ENCODE measurements around the gene PICK1. TPM values are rescaled to one million over a fixed set of nuclear protein-coding genes. Genes with fewer than 3 reads are reported as not detected.

The PICK1 gene
- total RNA-seq, 4 donors from 2014 or later: 52.2 to 81.4 (median 57.5) TPM

DNA sequence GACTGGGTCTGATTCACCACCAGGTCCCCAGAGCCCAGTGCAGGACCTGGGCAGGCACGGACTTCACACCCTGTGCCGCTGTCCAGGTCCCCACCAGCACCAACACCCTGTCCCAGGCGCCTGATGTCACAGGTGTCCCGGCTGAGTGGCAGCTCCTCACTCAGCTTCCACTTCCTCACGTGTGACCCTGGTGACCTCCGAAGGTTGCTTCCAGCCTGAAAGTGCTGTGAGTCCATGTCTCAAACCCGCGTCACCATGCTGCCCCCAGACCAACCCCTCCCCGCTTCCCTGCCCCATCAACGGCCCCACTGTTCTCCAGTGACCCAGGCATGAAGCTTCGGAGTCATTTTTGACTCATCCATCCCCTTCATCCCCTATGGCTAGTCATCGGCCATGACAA lies 25.7 kb upstream of the PICK1 start:
- no peak overlapping the region for H3K4me3 ChIP-seq (replicated peaks in 1 of 3)
- 85 to 94% methylated on average over 10 to 12 of the region's 12 CpGs for WGBS, 2 donors
- H3K4me1 ChIP-seq: peaks cover 50 to 65% of the 10 kb centered on the region in 2 donors
- peak in 1 of 2 donors; percentile 20 for DNase-seq
- intact Hi-C loops (cut with DNase I): no loop called here
- no peak for TF ChIP-seq POLR2A (IDR thresholded peaks at IDR 0.05)
- TF ChIP-seq, protein P1, sequence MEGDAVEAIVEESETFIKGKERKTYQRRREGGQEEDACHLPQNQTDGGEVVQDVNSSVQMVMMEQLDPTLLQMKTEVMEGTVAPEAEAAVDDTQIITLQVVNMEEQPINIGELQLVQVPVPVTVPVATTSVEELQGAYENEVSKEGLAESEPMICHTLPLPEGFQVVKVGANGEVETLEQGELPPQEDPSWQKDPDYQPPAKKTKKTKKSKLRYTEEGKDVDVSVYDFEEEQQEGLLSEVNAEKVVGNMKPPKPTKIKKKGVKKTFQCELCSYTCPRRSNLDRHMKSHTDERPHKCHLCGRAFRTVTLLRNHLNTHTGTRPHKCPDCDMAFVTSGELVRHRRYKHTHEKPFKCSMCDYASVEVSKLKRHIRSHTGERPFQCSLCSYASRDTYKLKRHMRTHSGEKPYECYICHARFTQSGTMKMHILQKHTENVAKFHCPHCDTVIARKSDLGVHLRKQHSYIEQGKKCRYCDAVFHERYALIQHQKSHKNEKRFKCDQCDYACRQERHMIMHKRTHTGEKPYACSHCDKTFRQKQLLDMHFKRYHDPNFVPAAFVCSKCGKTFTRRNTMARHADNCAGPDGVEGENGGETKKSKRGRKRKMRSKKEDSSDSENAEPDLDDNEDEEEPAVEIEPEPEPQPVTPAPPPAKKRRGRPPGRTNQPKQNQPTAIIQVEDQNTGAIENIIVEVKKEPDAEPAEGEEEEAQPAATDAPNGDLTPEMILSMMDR (IDR thresholded peaks at IDR 0.05): no peak
- H3K27ac ChIP-seq: no peak overlapping the region
- H3K36me3 ChIP-seq: no peaks in the 10 kb centered on the region
- no peaks in the 10 kb centered on the region for H3K9me3 ChIP-seq
- H3K27me3 ChIP-seq: no peaks in the 10 kb centered on the region

DNA sequence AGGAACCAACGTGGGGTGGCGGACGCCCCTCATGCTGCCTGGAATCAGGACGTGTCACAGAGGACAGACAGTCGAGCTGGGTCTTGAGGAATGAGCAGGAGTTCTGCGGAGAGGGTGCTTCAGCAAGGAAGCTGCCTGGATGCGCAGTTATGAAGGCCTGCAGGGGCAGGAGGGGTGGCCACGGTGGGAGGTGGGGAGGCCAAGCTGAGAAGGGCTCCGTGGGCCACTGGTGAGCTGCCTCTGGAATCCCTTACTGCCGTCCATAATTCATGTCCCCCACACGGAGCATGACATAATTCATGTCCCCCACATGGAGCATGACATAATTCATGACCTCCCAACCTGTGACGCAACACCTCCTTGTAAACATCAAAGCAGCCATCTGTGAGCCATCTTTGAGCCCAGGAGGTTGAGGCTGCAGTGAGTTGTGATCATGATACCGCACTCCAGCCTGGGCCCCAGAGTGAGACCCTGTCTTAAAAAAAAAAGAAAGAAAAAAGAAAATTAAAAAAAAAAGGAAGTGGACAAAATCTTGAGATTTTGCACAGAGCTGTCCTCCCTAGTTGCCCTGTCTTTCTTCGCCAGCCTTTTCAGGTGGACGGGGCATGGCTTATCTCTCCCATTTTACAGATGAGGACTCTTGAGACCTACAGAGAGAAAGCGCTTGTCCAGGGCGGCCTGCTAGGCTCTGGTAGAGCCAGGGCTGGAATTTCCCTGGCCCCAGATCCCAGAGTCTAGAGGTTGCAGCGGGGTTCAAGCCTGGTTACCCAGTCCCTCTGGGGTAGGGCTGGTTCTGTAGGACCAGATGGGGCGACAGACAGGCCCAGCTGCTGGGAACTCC lies 24.3 kb upstream of the PICK1 start:
- Histone ChIP-seq H3K4me3 (replicated peaks in 1 of 3) (no peak overlapping the region), H3K27ac (peak overlapping the region; percentile 85 to 95 (median 92)), H3K36me3 (no peaks in the 10 kb centered on the region), H3K9me3 (no peaks in the 10 kb centered on the region), H3K4me1 (peaks cover 50 to 65% of the 10 kb centered on the region in 2 donors), H3K27me3 (no peaks in the 10 kb centered on the region)
- WGBS, 2 donors: 86 to 90% methylated on average over 18 to 19 of the region's 19 CpGs
- no peak for TF ChIP-seq POLR2A (IDR thresholded peaks at IDR 0.05)
- TF ChIP-seq, protein P1 (IDR thresholded peaks at IDR 0.05): no peak
- no peak for DNase-seq
- intact Hi-C loops (cut with DNase I): no loop called here

DNA sequence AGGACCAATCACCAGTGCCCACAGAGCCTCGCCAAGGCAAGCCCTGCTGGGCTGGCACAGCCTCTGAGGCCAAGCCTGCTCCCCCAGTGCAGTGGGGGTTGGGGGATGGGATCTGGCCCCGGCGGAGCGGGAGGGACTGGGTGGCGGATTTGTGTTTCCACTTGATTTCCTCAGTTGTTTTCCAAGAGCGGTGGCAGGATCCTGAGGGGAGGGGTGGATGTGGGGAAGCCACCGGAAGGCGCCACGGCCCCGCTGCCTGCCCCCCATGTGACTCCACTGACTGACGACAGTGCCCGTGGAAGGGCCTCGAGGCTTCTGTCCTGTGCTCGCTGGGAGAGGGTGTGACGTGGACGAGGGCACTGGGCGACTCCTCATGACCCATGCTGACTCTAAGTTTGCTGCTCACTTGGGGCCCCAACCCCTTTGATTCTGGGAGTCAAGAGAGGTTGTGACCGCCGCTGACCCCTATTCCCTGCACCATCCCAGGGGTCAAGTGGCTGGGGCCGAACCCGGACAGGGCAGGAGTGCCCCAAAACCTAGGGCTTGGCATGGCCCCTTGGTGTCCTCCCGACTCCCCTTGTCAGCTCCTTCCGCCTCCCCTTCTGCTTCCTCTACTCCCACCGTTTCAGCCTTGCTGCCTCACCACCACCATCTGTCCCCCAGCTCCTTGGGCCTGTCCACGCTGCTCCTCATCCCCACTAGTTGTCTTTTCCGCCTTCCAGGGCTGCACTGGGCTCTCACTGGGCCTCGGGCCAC lies 23.5 kb upstream of the PICK1 start:
- WGBS, 2 donors: 35 to 45% methylated on average over 20 to 23 of the region's 27 CpGs
- H3K27ac ChIP-seq: peak overlapping the region; percentile 85 to 95 (median 92)
- intact Hi-C loops (cut with DNase I): no loop called here

DNA sequence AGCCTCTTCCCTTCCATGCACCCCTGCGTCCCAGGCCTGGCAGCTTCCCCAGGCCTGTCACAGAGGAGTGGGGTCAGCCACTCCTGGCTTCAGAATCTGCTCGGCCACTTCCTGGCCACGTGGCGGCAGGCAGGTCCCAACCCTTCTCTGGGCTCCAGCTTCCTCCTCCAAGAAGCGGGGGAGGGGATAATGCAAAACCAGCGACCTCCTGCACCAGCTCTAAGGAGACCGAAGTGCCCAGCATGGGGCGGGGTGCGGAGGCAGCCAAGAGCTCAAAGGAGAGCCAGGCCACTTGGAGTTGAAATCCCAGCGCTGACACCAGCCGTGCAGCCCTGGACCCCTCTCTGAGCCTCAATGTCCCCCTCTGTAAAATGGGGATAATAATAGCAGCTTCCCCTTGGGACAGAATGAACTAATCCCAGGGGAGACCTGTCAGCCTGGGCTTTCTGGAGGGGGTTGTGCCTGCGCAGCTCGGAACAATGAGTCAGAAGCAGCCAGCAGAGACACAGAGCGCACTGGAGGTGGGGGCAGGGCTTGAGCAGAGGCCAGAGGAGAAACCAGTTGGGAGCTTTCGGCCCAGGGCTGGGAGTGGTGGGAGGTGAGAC lies 22.8 kb upstream of the PICK1 start:
- no peaks in the 10 kb centered on the region for H3K9me3 ChIP-seq
- peaks cover 39 to 58% of the 10 kb centered on the region in 2 donors for H3K4me1 ChIP-seq
- DNase-seq: peak; percentile 91 to 92
- no peaks in the 10 kb centered on the region for H3K27me3 ChIP-seq
- TF ChIP-seq, protein P1 (IDR thresholded peaks at IDR 0.05): no peak
- TF ChIP-seq POLR2A (IDR thresholded peaks at IDR 0.05): peak in 1 of 2 donors; percentile 3
- H3K36me3 ChIP-seq: no peaks in the 10 kb centered on the region
- H3K27ac ChIP-seq: peak overlapping the region; percentile 85 to 95 (median 92)
- intact Hi-C loops (cut with DNase I): no loop called here
- H3K4me3 ChIP-seq (replicated peaks in 1 of 3): no peak overlapping the region
- WGBS, 2 donors: 23 to 28% methylated on average over 6 to 11 of the region's 15 CpGs

More for the DNA sequence above, 23.5 kb upstream of the PICK1 start:
- DNase-seq: peak; percentile 85 to 87
- Histone ChIP-seq H3K4me1 (peaks cover 46 to 58% of the 10 kb centered on the region in 2 donors), H3K9me3 (no peaks in the 10 kb centered on the region), H3K27me3 (no peaks in the 10 kb centered on the region), H3K36me3 (no peaks in the 10 kb centered on the region), H3K4me3 (replicated peaks in 1 of 3) (no peak overlapping the region)
- TF ChIP-seq, protein P1 (IDR thresholded peaks at IDR 0.05): no peak
- no peak for TF ChIP-seq POLR2A (IDR thresholded peaks at IDR 0.05)

Measured in thyroid gland (tissue), 4 donors.